Neural progenitor cell (in vitro differentiated cells): ENCODE measurements around the gene ATP1A2. TPM values are rescaled to one million over a fixed set of nuclear protein-coding genes. Genes with fewer than 3 reads are reported as not detected.

Experiments
- DNase-seq: peaks from one replicate; pipeline ENCODE4 v3.0.0-alpha.2; 2016; ENCODE audit warnings: low spot score
- H2AFZ ChIP-seq: fragments of 200-600 bp; sonication (generic); replicated peaks from 2 replicates; pipeline ENCODE4 v1.6.1; 2016; ENCODE audit warnings: antibody characterized with exemption
- H3F3A ChIP-seq: fragments of 200-600 bp; sonication (generic); 2 replicates; pipeline ENCODE4 v1.6.1; 2016; ENCODE audit warnings: antibody characterized with exemption, low read depth
- H3K27ac ChIP-seq: fragments of 200-600 bp; sonication (generic); 2 replicates; pipeline ENCODE4 v1.5.1; 2016; ENCODE audit warnings: mild to moderate bottlenecking
- H3K27me3 ChIP-seq: fragments of 200-600 bp; sonication (generic); 2 replicates; pipeline ENCODE4 v1.6.1; 2016; ENCODE audit warnings: mild to moderate bottlenecking, moderate library complexity
- H3K36me3 ChIP-seq: fragments of 200-600 bp; sonication (generic); 2 replicates; pipeline ENCODE4 v1.5.1; 2016
- H3K4me1 ChIP-seq: fragments of 200-600 bp; sonication (generic); 2 replicates; pipeline ENCODE4 v1.6.1; 2016; ENCODE audit warnings: mixed run types
- H3K4me2 ChIP-seq: fragments of 200-600 bp; sonication (generic); 2 replicates; pipeline ENCODE4 v1.6.1; 2016
- H3K4me3 ChIP-seq: fragments of 200-600 bp; sonication (generic); 2 replicates; pipeline ENCODE4 v1.5.1; 2016
- H3K79me2 ChIP-seq: fragments of 200-600 bp; sonication (generic); 2 replicates; pipeline ENCODE4 v1.6.1; 2016; ENCODE audit warnings: low read depth
- H3K9ac ChIP-seq: fragments of 200-600 bp; sonication (generic); 2 replicates; pipeline ENCODE4 v1.6.1; 2016
- H3K9me3 ChIP-seq: fragments of 200-600 bp; sonication (generic); 2 replicates; pipeline ENCODE4 v1.5.1; 2016; ENCODE audit warnings: low read depth
- H4K20me1 ChIP-seq: fragments of 200-600 bp; sonication (generic); 2 replicates; pipeline ENCODE4 v1.6.1; 2016; ENCODE audit warnings: low read depth
- H3K27ac Mint-ChIP-seq: 3 replicates; pipeline ENCODE4 v1.8.0; 2021; ENCODE audit warnings: mixed read lengths
- H3K27me3 Mint-ChIP-seq: 2 replicates; pipeline ENCODE4 v1.8.0; 2022; ENCODE audit warnings: low read depth, mild to moderate bottlenecking, inconsistent platforms, moderate library complexity, mixed read lengths; ENCODE audit not compliant: insufficient read depth
- H3K36me3 Mint-ChIP-seq: 3 replicates; pipeline ENCODE4 v1.8.0; 2021; ENCODE audit warnings: mixed read lengths
- H3K4me1 Mint-ChIP-seq: 3 replicates; pipeline ENCODE4 v1.8.0; 2021; ENCODE audit warnings: mixed read lengths
- H3K4me3 Mint-ChIP-seq: 3 replicates; pipeline ENCODE4 v1.8.0; 2021; ENCODE audit warnings: mild to moderate bottlenecking, moderate library complexity, mixed read lengths
- H3K9me3 Mint-ChIP-seq: 3 replicates; pipeline ENCODE4 v1.8.0; 2020; ENCODE audit warnings: mixed read lengths
- EZH2 ChIP-seq: fragments of 200-600 bp; sonication (generic); IDR thresholded peaks from 2 replicates; pipeline ENCODE4 v1.6.1; 2017; ENCODE audit warnings: antibody characterized with exemption, mild to moderate bottlenecking, moderate library complexity
- EZH2phosphoT487 ChIP-seq: fragments of 200-600 bp; sonication (generic); IDR thresholded peaks from 2 replicates; pipeline ENCODE4 v1.6.1; 2017; ENCODE audit warnings: antibody characterized with exemption
- total RNA-seq: library from RNA; depleted of rRNA; stranded (reverse); fragments of >200 nt; gene quantifications from 2 replicates; pipeline ENCODE4 v1.2.3, GENCODE V29; 2015; ENCODE audit warnings: low replicate concordance
- TF ChIP-seq, protein P1 (sequence below): fragments of 200-600 bp; sonication (generic); IDR thresholded peaks from 2 replicates; pipeline ENCODE4 v1.5.1; 2017; ENCODE audit warnings: antibody characterized with exemption, mild to moderate bottlenecking

ATP1A2 gene
- total RNA-seq, 1 donor from 2014 or later, result 88.6 TPM

DNA sequence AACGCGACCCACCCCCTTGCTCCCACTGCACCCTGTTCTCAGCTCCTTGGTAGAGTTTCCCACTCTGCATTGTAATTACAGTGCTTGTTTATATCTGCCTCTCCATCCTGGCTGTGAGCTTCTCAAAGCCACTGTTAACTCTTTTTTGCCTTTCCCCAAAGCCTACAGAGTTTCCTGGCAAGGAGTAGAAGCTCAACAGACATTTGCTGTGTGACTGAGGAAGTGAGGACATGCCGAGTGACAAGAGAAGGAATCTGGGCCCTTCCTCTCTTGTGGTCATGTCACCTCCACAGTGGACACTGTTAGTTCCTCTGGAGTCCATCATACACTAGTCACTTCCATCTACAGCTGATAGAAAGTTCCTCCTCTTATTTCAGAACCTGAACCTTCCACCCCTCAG lies 11.1 kb upstream of the ATP1A2 start:
- DNase-seq, result no peak
- peak overlapping the region; percentile 6 for H3K27ac ChIP-seq
- Mint-ChIP-seq H3K27me3 (peaks cover 17% of the 10 kb centered on the region), H3K9me3 (no peaks in the 10 kb centered on the region), H3K27ac (peak overlapping the region; percentile 61), H3K4me3 (no peak overlapping the region), H3K4me1 (peaks cover 79% of the 10 kb centered on the region), H3K36me3 (no peaks in the 10 kb centered on the region)
- H3K9me3 ChIP-seq, result no peaks in the 10 kb centered on the region
- peak overlapping the region; percentile 2 for H3K4me2 ChIP-seq
- H3K9ac ChIP-seq, result no peak overlapping the region
- peaks cover 60% of the 10 kb centered on the region for H3K4me1 ChIP-seq
- H4K20me1 ChIP-seq, result no peaks in the 10 kb centered on the region
- H3F3A ChIP-seq, result peaks cover 63% of the 10 kb centered on the region
- H2AFZ ChIP-seq, result peak overlapping the region; percentile 80
- no peak overlapping the region for H3K4me3 ChIP-seq
- no peaks in the 10 kb centered on the region for H3K36me3 ChIP-seq
- TF ChIP-seq EZH2phosphoT487 (no peak), EZH2 (no peak)
- TF ChIP-seq, protein P1, sequence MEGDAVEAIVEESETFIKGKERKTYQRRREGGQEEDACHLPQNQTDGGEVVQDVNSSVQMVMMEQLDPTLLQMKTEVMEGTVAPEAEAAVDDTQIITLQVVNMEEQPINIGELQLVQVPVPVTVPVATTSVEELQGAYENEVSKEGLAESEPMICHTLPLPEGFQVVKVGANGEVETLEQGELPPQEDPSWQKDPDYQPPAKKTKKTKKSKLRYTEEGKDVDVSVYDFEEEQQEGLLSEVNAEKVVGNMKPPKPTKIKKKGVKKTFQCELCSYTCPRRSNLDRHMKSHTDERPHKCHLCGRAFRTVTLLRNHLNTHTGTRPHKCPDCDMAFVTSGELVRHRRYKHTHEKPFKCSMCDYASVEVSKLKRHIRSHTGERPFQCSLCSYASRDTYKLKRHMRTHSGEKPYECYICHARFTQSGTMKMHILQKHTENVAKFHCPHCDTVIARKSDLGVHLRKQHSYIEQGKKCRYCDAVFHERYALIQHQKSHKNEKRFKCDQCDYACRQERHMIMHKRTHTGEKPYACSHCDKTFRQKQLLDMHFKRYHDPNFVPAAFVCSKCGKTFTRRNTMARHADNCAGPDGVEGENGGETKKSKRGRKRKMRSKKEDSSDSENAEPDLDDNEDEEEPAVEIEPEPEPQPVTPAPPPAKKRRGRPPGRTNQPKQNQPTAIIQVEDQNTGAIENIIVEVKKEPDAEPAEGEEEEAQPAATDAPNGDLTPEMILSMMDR, result no peak
- H3K79me2 ChIP-seq, result no peaks in the 10 kb centered on the region
- H3K27me3 ChIP-seq, result peaks cover 8% of the 10 kb centered on the region

DNA sequence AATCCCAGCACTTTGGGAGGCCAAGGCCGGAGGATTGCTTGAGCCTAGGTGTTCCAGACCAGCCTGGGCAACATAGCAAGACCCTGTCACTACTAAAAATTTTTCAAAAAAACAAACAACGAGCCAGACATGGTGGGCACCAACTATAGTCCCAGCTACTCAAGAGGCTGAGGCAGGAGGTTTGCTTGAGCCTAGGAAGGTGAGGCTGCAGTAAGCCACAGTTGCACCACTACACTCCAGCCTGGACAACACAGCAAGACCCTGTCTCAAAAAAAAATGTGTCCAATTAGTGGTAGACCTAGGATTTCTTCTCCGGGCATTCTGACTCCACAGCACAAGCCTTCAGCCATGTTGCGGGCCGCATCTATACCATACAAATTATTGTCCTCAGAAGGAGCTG lies 10.4 kb upstream of the ATP1A2 start:
- Histone ChIP-seq H2AFZ (no peak overlapping the region), H3K9me3 (no peaks in the 10 kb centered on the region), H3K27me3 (peaks cover 2% of the 10 kb centered on the region), H3K9ac (no peak overlapping the region), H3K4me3 (no peak overlapping the region), H3F3A (peaks cover 64% of the 10 kb centered on the region), H3K36me3 (no peaks in the 10 kb centered on the region), H3K79me2 (no peaks in the 10 kb centered on the region), H4K20me1 (no peaks in the 10 kb centered on the region), H3K4me1 (peaks cover 66% of the 10 kb centered on the region), H3K4me2 (no peak overlapping the region), H3K27ac (no peak overlapping the region)
- Mint-ChIP-seq H3K4me3 (no peak overlapping the region), H3K4me1 (peaks cover 82% of the 10 kb centered on the region), H3K27ac (no peak overlapping the region), H3K27me3 (peaks cover 15% of the 10 kb centered on the region), H3K36me3 (no peaks in the 10 kb centered on the region), H3K9me3 (no peaks in the 10 kb centered on the region)
- TF ChIP-seq, protein P1, result no peak
- no peak for TF ChIP-seq EZH2phosphoT487
- no peak for TF ChIP-seq EZH2
- no peak for DNase-seq

DNA sequence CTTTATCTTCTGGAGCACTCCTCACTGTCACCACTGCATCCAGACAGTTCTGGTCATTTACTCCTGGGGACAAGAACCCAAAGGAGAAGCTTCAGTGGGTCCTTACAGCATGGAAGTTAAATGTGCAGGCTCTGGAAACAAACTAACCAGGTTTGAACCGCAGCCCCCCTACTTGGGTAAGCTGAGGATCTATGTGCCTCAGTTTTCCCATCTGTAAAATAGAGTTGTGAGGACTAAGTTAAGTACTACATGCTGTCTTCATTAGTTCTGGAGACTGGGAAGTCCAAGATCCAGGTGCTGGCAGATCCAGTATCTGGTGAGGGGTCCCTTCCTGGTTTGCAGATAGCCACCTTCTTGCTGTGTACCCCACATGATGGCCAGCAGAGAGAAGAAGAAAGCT lies 8.0 kb upstream of the ATP1A2 start:
- H4K20me1 ChIP-seq, result no peaks in the 10 kb centered on the region
- Mint-ChIP-seq H3K36me3 (no peaks in the 10 kb centered on the region), H3K27ac (peak overlapping the region; percentile 88), H3K4me3 (peak overlapping the region; percentile 17), H3K27me3 (peaks cover 22% of the 10 kb centered on the region), H3K4me1 (peaks cover 83% of the 10 kb centered on the region), H3K9me3 (no peaks in the 10 kb centered on the region)
- H3K9ac ChIP-seq, result no peak overlapping the region
- DNase-seq, result no peak
- H3K4me2 ChIP-seq, result no peak overlapping the region
- no peak overlapping the region for H3K27ac ChIP-seq
- peaks cover 85% of the 10 kb centered on the region for H3K4me1 ChIP-seq
- H3K9me3 ChIP-seq, result no peaks in the 10 kb centered on the region
- no peaks in the 10 kb centered on the region for H3K36me3 ChIP-seq
- TF ChIP-seq, protein P1, result no peak
- no peak for TF ChIP-seq EZH2phosphoT487
- TF ChIP-seq EZH2, result no peak
- peaks cover 53% of the 10 kb centered on the region for H3F3A ChIP-seq
- H3K4me3 ChIP-seq, result no peak overlapping the region
- H3K27me3 ChIP-seq, result no peaks in the 10 kb centered on the region
- no peak overlapping the region for H2AFZ ChIP-seq
- no peaks in the 10 kb centered on the region for H3K79me2 ChIP-seq
